Small intestine (tissue), 7 donors: ENCODE data around the gene CFAP299. TPM values are rescaled to one million over a fixed set of nuclear protein-coding genes. Genes with fewer than 3 reads are reported as not detected.

Experiments used
- DNase-seq, 2 donors: peaks; one replicate each; pipeline versions ENCODE4 v3.0.0 to v3.0.0-alpha.2; 2013
- FAIRE-seq: peaks from 2 replicates; lab custom pipeline; 2012; peaks lifted over from hg19 to GRCh38; lab: Jason Lieb, UNC
- H3K27ac ChIP-seq, 3 donors: one replicate each; pipeline ENCODE4 v1.5.1; 2013; ENCODE audit warnings: low read length in 2 of 3, mild to moderate bottlenecking in 2 of 3, control low read depth in 1 of 3, inconsistent platforms in 1 of 3, low read depth in 1 of 3, moderate library complexity in 1 of 3
- H3K27me3 ChIP-seq, 3 donors: one replicate each; pipeline ENCODE4 v1.6.1; 2013; ENCODE audit warnings: low read length in 3 of 3, inconsistent platforms in 1 of 3; ENCODE audit not compliant: control insufficient read depth in 3 of 3, insufficient read depth in 3 of 3
- H3K36me3 ChIP-seq, 3 donors: one replicate each; pipeline ENCODE4 v1.6.1; 2013; ENCODE audit warnings: low read length in 3 of 3, inconsistent platforms in 1 of 3, low read depth in 1 of 3, mild to moderate bottlenecking in 1 of 3, moderate library complexity in 1 of 3; ENCODE audit not compliant: control insufficient read depth in 3 of 3, insufficient read depth in 2 of 3
- H3K4me1 ChIP-seq, 3 donors: one replicate each; pipeline ENCODE4 v1.6.1; 2013; ENCODE audit warnings: low read length in 2 of 3, inconsistent platforms in 1 of 3, low read depth in 1 of 3, mild to moderate bottlenecking in 1 of 3, moderate library complexity in 1 of 3; ENCODE audit not compliant: control insufficient read depth in 3 of 3, insufficient read depth in 2 of 3
- H3K4me3 ChIP-seq, 3 donors: one replicate each; pipeline ENCODE4 v1.5.1; 2013; ENCODE audit warnings: low read length in 3 of 3, control low read depth in 1 of 3, inconsistent platforms in 1 of 3, low read depth in 1 of 3, mild to moderate bottlenecking in 1 of 3, moderate library complexity in 1 of 3
- H3K9me3 ChIP-seq, 2 donors: one replicate each; pipeline ENCODE4 v1.6.1; 2013; ENCODE audit warnings: low read depth in 1 of 2, low read length in 1 of 2; ENCODE audit not compliant: control insufficient read depth in 2 of 2, insufficient read depth in 1 of 2
- WGBS, 3 donors: extraction: QIAGEN DNeasy Blood & Tissue Kit; methylation state at CpG; one replicate each; pipeline ENCODE4 v1.1.7; 2013; 5-methylcytosine and 5-hydroxymethylcytosine counted together
- polyA plus RNA-seq, 4 donors: library from polyadenylated mRNA; stranded (reverse) in 3 of 4; unstranded in 1 of 4; fragments of 200-250 nt in 3 of 4; fragments of 120-200 nt in 1 of 4; gene quantifications; one replicate each; pipeline versions ENCODE4 v1.2.1 to v1.2.3, GENCODE V29; 2013
- donor health status: healthy with polysubstance abuse.
- donor health status: control.
- donor health status: control.
- donor health status: Bipolar disorder and iron deficiency.
- donor health status: healthy.

The CFAP299 gene
- polyA plus RNA-seq, 4 donors, result not detected

DNA sequence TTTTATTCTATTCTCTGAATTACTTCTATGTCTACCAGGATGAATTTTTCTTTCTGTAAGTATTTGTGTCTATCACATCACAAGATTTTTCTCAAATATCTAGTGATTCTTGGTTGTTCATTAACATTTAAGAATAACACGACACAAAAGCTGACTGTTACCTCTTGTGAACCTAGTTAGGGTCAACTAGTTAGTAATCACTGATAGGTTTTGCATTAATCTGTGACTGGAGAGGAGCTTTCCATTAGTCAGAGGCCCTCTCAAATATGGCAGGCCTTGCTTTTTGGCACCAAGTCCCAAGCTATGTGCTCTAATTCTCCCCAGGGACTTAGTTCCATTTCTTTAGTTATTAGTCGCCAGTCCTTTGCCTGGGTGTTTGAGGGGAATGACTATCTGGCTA is 259.2 kb downstream of the CFAP299 start:
- no peak overlapping the region for H3K27ac ChIP-seq
- 84 to 90% (median 86%) methylated on average over 2 of the region's 2 CpGs for WGBS, 3 donors
- H3K4me1 ChIP-seq, result no peaks in the 10 kb centered on the region
- no peaks in the 10 kb centered on the region for H3K27me3 ChIP-seq
- FAIRE-seq (no peak), DNase-seq (no peak)
- H3K4me3 ChIP-seq, result no peak overlapping the region
- H3K36me3 ChIP-seq, result no peaks in the 10 kb centered on the region
- H3K9me3 ChIP-seq, result no peaks in the 10 kb centered on the region

- Histone ChIP-seq H3K4me1 (peaks cover 0 to 6% (median 2%) of the 10 kb centered on the region in 3 donors), H3K36me3 (no peaks in the 10 kb centered on the region), H3K9me3 (no peaks in the 10 kb centered on the region), H3K27ac (no peak overlapping the region), H3K27me3 (no peaks in the 10 kb centered on the region), H3K4me3 (no peak overlapping the region)
- 64 to 92% (median 90%) methylated on average over 3 of the region's 3 CpGs for WGBS, 3 donors
- no peak for DNase-seq
- FAIRE-seq, result no peak
Observed at GRCh38 chr4:80608281-80608980, 272.9 kb downstream of the CFAP299 start.

DNA sequence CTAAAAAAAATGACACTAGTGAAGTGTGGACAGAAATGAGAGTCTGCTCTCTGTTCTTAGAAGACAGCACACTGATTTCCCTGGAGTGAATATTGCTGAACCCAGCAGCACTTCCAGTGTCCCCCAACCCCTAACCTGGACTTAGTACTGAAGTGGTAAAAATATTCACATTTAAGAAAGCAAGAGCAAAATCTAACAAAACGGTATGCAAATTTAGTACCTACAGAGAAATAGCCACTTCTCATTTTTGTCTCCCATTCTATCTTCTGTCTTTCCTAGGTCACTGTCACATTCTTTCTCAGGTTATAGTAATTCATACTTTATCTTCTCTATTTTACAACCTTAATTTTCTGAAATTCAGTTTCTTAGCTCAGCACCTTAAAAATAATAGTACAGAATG is 274.7 kb downstream of the CFAP299 start:
- peaks cover 0 to 8% (median 2%) of the 10 kb centered on the region in 3 donors for H3K4me1 ChIP-seq
- no peaks in the 10 kb centered on the region for H3K27me3 ChIP-seq
- no peaks in the 10 kb centered on the region for H3K9me3 ChIP-seq
- no peak overlapping the region for H3K4me3 ChIP-seq
- DNase-seq (no peak), FAIRE-seq (no peak)
- no peaks in the 10 kb centered on the region for H3K36me3 ChIP-seq
- no peak overlapping the region for H3K27ac ChIP-seq
- WGBS, 3 donors, result 45 to 60% (median 50%) methylated on average over 1 of the region's 1 CpG

DNA sequence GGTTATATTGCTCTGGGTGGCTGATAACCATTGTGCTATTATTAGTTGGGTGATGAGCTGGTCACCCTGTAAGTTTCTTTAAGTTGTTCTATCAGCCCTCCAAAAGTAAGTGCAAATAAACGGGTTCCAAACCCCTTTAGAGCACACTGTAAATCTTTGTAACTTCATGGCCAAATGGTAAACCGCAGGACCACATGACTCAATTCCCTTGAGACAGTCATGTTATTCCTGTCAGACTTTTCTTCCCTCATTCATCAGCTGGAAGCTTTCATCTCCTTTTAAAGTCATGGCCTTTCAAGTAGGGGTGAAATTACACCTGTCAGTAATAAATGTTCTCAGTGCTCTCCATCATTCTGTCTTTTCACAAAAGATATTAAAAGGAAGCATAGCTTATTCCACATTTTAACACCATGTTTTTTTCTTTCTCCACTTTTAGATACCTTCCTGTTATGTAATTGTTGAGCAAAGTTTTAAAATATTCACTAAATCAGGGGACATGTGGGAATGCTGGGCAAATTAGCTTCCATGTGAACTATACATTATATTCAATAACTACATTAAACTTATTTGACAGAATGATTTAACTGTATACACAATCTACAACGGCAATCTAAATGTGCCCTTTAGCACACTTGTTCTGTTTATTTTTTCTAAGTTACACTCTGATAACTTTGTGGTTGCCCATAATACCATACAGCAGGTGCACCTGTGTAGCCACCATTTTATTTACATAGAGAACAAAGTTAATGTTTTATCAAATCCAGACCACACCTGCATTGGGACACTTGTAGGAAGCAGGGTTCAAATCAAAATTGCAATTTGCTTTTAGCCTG is 275.5 kb downstream of the CFAP299 start:
- no peak for FAIRE-seq
- 3 to 18% (median 17%) methylated on average over 3 of the region's 3 CpGs for WGBS, 3 donors

GRCh38 chr4:80611678-80611979 is 276.1 kb downstream of the CFAP299 start:
- Histone ChIP-seq H3K4me1 (peaks cover 0 to 8% (median 2%) of the 10 kb centered on the region in 3 donors), H3K27ac (peak overlapping the region in 1 of 3 donors; percentile 32), H3K27me3 (no peaks in the 10 kb centered on the region), H3K9me3 (no peaks in the 10 kb centered on the region), H3K36me3 (no peaks in the 10 kb centered on the region), H3K4me3 (no peak overlapping the region)
- 10 to 54% (median 21%) methylated on average over 2 of the region's 2 CpGs for WGBS, 3 donors
- no peak for DNase-seq
- FAIRE-seq, result no peak

More for the DNA sequence above, 275.5 kb downstream of the CFAP299 start:
- H3K27me3 ChIP-seq, result no peaks in the 10 kb centered on the region
- H3K4me3 ChIP-seq, result no peak overlapping the region
- no peaks in the 10 kb centered on the region for H3K36me3 ChIP-seq
- peaks cover 0 to 8% (median 2%) of the 10 kb centered on the region in 3 donors for H3K4me1 ChIP-seq
- H3K27ac ChIP-seq, result peak overlapping the region in 1 of 3 donors; percentile 32
- no peaks in the 10 kb centered on the region for H3K9me3 ChIP-seq
- peak; percentile 66 to 88 for DNase-seq

DNA sequence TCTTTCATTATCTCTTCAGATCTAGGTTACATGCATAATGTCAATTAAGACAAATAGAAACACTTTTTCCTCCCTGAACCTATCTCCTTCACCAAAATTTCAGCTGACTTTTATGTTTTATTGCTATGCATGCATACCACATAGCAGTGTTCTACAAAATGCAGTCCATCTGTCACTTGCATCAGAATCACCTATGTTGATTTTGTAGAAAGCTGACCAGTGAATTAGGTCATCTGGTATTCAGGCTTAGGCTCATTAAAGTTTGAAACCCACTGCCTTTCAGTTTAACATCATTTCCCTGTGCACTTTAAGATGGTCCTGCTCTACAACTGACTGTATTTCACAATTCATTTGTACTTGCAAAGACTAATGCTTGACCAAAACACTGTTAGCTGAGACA is 277.9 kb downstream of the CFAP299 start:
- Histone ChIP-seq H3K27me3 (no peaks in the 10 kb centered on the region), H3K9me3 (no peaks in the 10 kb centered on the region), H3K4me3 (no peak overlapping the region), H3K36me3 (no peaks in the 10 kb centered on the region), H3K4me1 (peaks cover 0 to 8% (median 2%) of the 10 kb centered on the region in 3 donors), H3K27ac (no peak overlapping the region)
- no peak for FAIRE-seq
- DNase-seq, result no peak

GRCh38 chr4:80614319-80614718 is 278.8 kb downstream of the CFAP299 start:
- 92 to 95% (median 93%) methylated on average over 6 of the region's 6 CpGs for WGBS, 3 donors
- no peak for DNase-seq

GRCh38 chr4:80615099-80615498 is 279.6 kb downstream of the CFAP299 start:
- H3K27me3 ChIP-seq, result no peaks in the 10 kb centered on the region
- peaks cover 0 to 8% (median 2%) of the 10 kb centered on the region in 3 donors for H3K4me1 ChIP-seq
- no peaks in the 10 kb centered on the region for H3K9me3 ChIP-seq
- DNase-seq (peak in 1 of 2 donors; percentile 23), FAIRE-seq (no peak)
- H3K36me3 ChIP-seq, result no peaks in the 10 kb centered on the region
- 29 to 71% (median 37%) methylated on average over 2 of the region's 2 CpGs for WGBS, 3 donors
- H3K4me3 ChIP-seq, result no peak overlapping the region
- H3K27ac ChIP-seq, result no peak overlapping the region

More at GRCh38 chr4:80614319-80614718, 278.8 kb downstream of the CFAP299 start:
- Histone ChIP-seq H3K36me3 (no peaks in the 10 kb centered on the region), H3K4me3 (no peak overlapping the region), H3K9me3 (no peaks in the 10 kb centered on the region), H3K27me3 (no peaks in the 10 kb centered on the region), H3K27ac (no peak overlapping the region), H3K4me1 (peaks cover 0 to 8% (median 2%) of the 10 kb centered on the region in 3 donors)
- no peak for FAIRE-seq
